A673 (cell line): ENCODE data around the gene TRPV4. TPM values are rescaled to one million over a fixed set of nuclear protein-coding genes. Genes with fewer than 3 reads are reported as not detected.

Experiments
- BruUV-seq: library from RNA; stranded (reverse); fragments of 400-500 nt; replicated peaks from 2 replicates; lab custom pipeline; 2021; lab: Mats Ljungman, UMichigan
- CTCF ChIA-PET: fragments of 300-600 bp; sonication (Branson Sonifier 250); formaldehyde crosslinking; loops from one replicate; lab custom pipeline; 2022; ENCODE audit warnings: antibody characterized with exemption; lab: Charles Lee
- POLR2A ChIA-PET: fragments of 300-600 bp; sonication (Branson Sonifier 250); formaldehyde crosslinking; loops from one replicate; lab custom pipeline; 2022; ENCODE audit warnings: antibody characterized with exemption; ENCODE audit not compliant: low non-redundant PET; lab: Charles Lee
- DNase-seq: peaks from one replicate; pipeline ENCODE4 v3.0.0-alpha.2; 2015; ENCODE audit warnings: low spot score
- H3K27ac ChIP-seq: fragments of 200-600 bp; sonication (generic); 2 replicates; pipeline ENCODE4 v1.5.1; 2016; ENCODE audit warnings: mixed run types, low read depth, mild to moderate bottlenecking, mixed read lengths, antibody characterized with exemption, low read length; ENCODE audit not compliant: poor library complexity, severe bottlenecking
- H3K27me3 ChIP-seq: fragments of 200-600 bp; sonication (generic); replicated peaks from 2 replicates; pipeline ENCODE4 v1.6.1; 2017; ENCODE audit warnings: mixed run types, low read depth, mild to moderate bottlenecking, mixed read lengths, antibody characterized with exemption, low read length; ENCODE audit not compliant: insufficient read depth, poor library complexity
- H3K36me3 ChIP-seq: fragments of 200-600 bp; sonication (generic); 2 replicates; pipeline ENCODE4 v1.6.1; 2016; ENCODE audit warnings: mixed run types, mild to moderate bottlenecking, mixed read lengths, antibody characterized with exemption, low read length; ENCODE audit not compliant: insufficient read depth, poor library complexity, severe bottlenecking
- H3K4me1 ChIP-seq: fragments of 200-600 bp; sonication (generic); 2 replicates; pipeline ENCODE4 v1.6.1; 2017; ENCODE audit warnings: mixed run types, mild to moderate bottlenecking, mixed read lengths, antibody characterized with exemption, low read length; ENCODE audit not compliant: insufficient read depth, poor library complexity, severe bottlenecking
- H3K4me3 ChIP-seq: fragments of 200-600 bp; sonication (generic); 2 replicates; pipeline ENCODE4 v1.5.1; 2016; ENCODE audit warnings: low read depth, mixed run types, mild to moderate bottlenecking, mixed read lengths, low read length; ENCODE audit not compliant: poor library complexity, severe bottlenecking
- H3K9me3 ChIP-seq: fragments of 200-600 bp; sonication (generic); 2 replicates; pipeline ENCODE4 v1.6.1; 2016; ENCODE audit warnings: mixed run types, low read depth, mild to moderate bottlenecking, mixed read lengths, antibody characterized with exemption, low read length; ENCODE audit not compliant: poor library complexity, severe bottlenecking
- CTCF ChIP-seq: fragments of 300-800, 200-600 bp; sonication (generic); conservative IDR thresholded peaks from 2 replicates; pipeline ENCODE4 v1.5.1; 2017; ENCODE audit warnings: low read depth, mild to moderate bottlenecking, antibody characterized with exemption, low read length, moderate library complexity, mixed read lengths
- EZH2 ChIP-seq: fragments of 200-600 bp; sonication (generic); IDR thresholded peaks from 2 replicates; pipeline ENCODE4 v1.6.1; 2017; ENCODE audit warnings: borderline replicate concordance, low read depth, mild to moderate bottlenecking, mixed read lengths, antibody characterized with exemption, low read length; ENCODE audit not compliant: poor library complexity, severe bottlenecking
- intact Hi-C: fragments of 100-400 bp; cut with micrococcal nuclease; formaldehyde crosslinking; loops from one replicate; pipeline ENCODE4 v1.10.0; 2022; ENCODE audit not compliant: unreplicated experiment
- total RNA-seq: library from RNA; stranded (reverse); gene quantifications from 2 replicates; pipeline ENCODE4 v1.2.3, GENCODE V29; 2021

Gene TRPV4
- total RNA-seq, 1 experiment from 2014 or later = 0.11 TPM

- no peaks in the 10 kb centered on the region for H3K9me3 ChIP-seq
- no peak overlapping the region for H3K4me3 ChIP-seq
- TF ChIP-seq CTCF (no peak), EZH2 (no peak)
- CTCF ChIA-PET = no interaction called here
- intact Hi-C loops = no loop called here
- H3K27ac ChIP-seq = no peak overlapping the region
- H3K27me3 ChIP-seq = no peaks in the 10 kb centered on the region
- DNase-seq = no peak
- no peaks in the 10 kb centered on the region for H3K36me3 ChIP-seq
- BruUV-seq = no TSS peak
- POLR2A ChIA-PET = no interaction called here
- H3K4me1 ChIP-seq = no peaks in the 10 kb centered on the region
Observed at GRCh38 chr12:109822951-109823411, 10.2 kb downstream of the TRPV4 start.

- intact Hi-C loops = no loop called here
- H3K4me3 ChIP-seq = no peak overlapping the region
- no TSS peak for BruUV-seq
- H3K27ac ChIP-seq = no peak overlapping the region
- no peaks in the 10 kb centered on the region for H3K4me1 ChIP-seq
- POLR2A ChIA-PET = no interaction called here
- no peaks in the 10 kb centered on the region for H3K9me3 ChIP-seq
- TF ChIP-seq EZH2 (no peak), CTCF (no peak)
- H3K27me3 ChIP-seq = no peaks in the 10 kb centered on the region
- no peak for DNase-seq
- no peaks in the 10 kb centered on the region for H3K36me3 ChIP-seq
- CTCF ChIA-PET = no interaction called here
Observed at GRCh38 chr12:109822416-109822815, 10.8 kb downstream of the TRPV4 start.

GRCh38 chr12:109821968-109822367, 11.2 kb downstream of the TRPV4 start:
- ChIA-PET CTCF (no interaction called here), POLR2A (no interaction called here)
- no TSS peak for BruUV-seq
- DNase-seq = no peak
- TF ChIP-seq CTCF (no peak), EZH2 (no peak)
- H3K9me3 ChIP-seq = no peaks in the 10 kb centered on the region
- no peaks in the 10 kb centered on the region for H3K27me3 ChIP-seq
- intact Hi-C loops = no loop called here
- H3K36me3 ChIP-seq = no peaks in the 10 kb centered on the region
- no peak overlapping the region for H3K27ac ChIP-seq
- no peaks in the 10 kb centered on the region for H3K4me1 ChIP-seq
- no peak overlapping the region for H3K4me3 ChIP-seq
